C4-2B (cell line): ENCODE data around the gene VPS29.

Source experiments
- CTCF ChIP-seq: fragments of 450-650 bp; conservative IDR thresholded peaks from 2 replicates; pipeline ENCODE4 v1.5.1; 2017; ENCODE audit warnings: mild to moderate bottlenecking
- ZFX ChIP-seq: fragments of 450-650 bp; IDR thresholded peaks from 2 replicates; pipeline ENCODE4 v1.6.1; 2017

DNA sequence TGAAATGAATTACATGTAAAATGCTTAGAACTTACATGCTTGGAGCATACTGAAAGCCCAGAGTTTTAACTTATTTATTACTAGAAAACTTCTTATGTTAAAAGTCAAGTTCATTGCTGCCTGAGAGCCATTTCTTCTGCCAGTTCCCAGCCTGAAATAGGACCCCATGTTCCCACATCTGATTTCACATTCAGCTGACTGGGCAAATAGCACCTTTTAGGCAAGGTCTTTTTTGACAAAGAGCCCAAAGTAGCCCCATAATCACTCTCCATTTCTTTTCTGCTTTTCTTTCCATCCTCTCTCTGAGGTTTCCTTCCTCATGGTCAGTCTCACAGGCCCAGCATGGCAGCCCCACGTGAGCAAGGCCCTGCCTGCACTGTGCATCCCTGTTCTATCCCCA, 50.6 kb downstream of the VPS29 start:
- TF ChIP-seq CTCF (no peak), ZFX (no peak)
